ENCODE measurements around the gene SCT. TPM values are rescaled to one million over a fixed set of nuclear protein-coding genes. Genes with fewer than 3 reads are reported as not detected.
"Not testable (repeated sequence)": the region's sequence is repeated elsewhere in the genome, so short reads cannot be mapped to it uniquely, and the experiment has no call there.

SCT gene
- total and polyA plus RNA-seq, 2 of the 4 experiments (the other 2 are of a cell fraction) = not detected

DNA sequence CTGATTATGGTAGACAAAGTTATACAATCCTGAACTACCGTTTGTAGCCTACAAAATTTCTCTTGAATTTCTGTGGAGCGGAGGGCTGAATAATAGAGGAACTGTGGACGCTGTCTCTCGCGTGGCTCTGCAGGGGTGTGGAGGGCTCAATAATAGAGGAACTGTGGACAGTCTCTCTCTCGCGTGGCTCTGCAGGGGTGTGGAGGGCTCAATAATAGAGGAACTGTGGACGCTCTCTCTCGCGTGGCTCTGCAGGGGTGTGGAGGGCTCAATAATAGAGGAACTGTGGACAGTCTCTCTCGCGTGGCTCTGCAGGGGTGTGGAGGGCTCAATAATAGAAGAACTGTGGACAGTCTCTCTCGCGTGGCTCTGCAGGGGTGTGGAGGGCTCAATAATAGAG, 26.2 kb upstream of the SCT start:
- H2BK15ac ChIP-seq (ENCODE audit: low read depth, low read length); H3K4ac ChIP-seq (ENCODE audit: low read depth, low read length); H3K79me1 ChIP-seq (ENCODE audit: low read depth in 1 of 2, low read length in 2 of 2); H3K9me1 ChIP-seq (ENCODE audit: insufficient read depth, low read length); H2AFZ ChIP-seq (replicated peaks; ENCODE audit: low read length, poor library complexity); in situ Hi-C loops (cut with MboI; ENCODE audit: low sequenced_read_pairs); CTCF ChIA-PET; POLR2A ChIA-PET (ENCODE audit: unreplicated experiment); dilution Hi-C loops (cut with HindIII; ENCODE audit: low sequenced_read_pairs, unreplicated experiment); H3K18ac ChIP-seq (ENCODE audit: low read depth, low read length); H4K20me1 ChIP-seq (ENCODE audit: insufficient read depth, low read length); H3K4me2 ChIP-seq (ENCODE audit: low read depth, low read length); H4K91ac ChIP-seq (ENCODE audit: insufficient read depth, low read depth, low read length); H2AK5ac ChIP-seq (ENCODE audit: low read depth, low read length); H4K8ac ChIP-seq (ENCODE audit: low read depth in 2 of 2, low read length in 2 of 2); H3K14ac ChIP-seq (replicated peaks; ENCODE audit: low read depth, low read length); H3K23ac ChIP-seq (ENCODE audit: low read depth, low read length); H2BK5ac ChIP-seq (ENCODE audit: low read depth, low read length, poor library complexity, severe bottlenecking); H3K56ac ChIP-seq (ENCODE audit: extremely low read depth, insufficient read depth, low read length); H2BK120ac ChIP-seq (ENCODE audit: low read depth, low read length); H3K4me3 ChIP-seq (ENCODE audit: insufficient read depth, low read depth, low read length); H2BK20ac ChIP-seq (ENCODE audit: low read depth, low read length); intact Hi-C loops (cut with micrococcal nuclease); BruUV-seq (replicated peaks); H3K27me3 ChIP-seq (ENCODE audit: control insufficient read depth, insufficient read depth, low read length); H3K9me3 ChIP-seq (ENCODE audit: control insufficient read depth, insufficient read depth, low read length); H3K27ac ChIP-seq (ENCODE audit: insufficient read depth, low read length); DNase-seq; H4K5ac ChIP-seq (ENCODE audit: low read depth, low read length); H2AK9ac ChIP-seq (replicated peaks; ENCODE audit: low read depth, low read length, poor library complexity); H3K4me1 ChIP-seq (ENCODE audit: control insufficient read depth, insufficient read depth, low read length); H3K9ac ChIP-seq (ENCODE audit: low read depth, low read length); ATAC-seq (ENCODE audit: low read depth): not testable (repeated sequence)
- 89% methylated on average over 5 of the region's 14 CpGs; no CpG with 5 or more reads in 1 of the 2 experiments for WGBS, 2 experiments (ENCODE audit: extremely low coverage in 2 of 2, insufficient read length in 1 of 2)
- H3K36me3 ChIP-seq (ENCODE audit: control insufficient read depth, insufficient read depth, low read length) = peaks cover 21% of the 10 kb centered on the region

All from IMR-90 (cell line).